ENCODE measurements around the gene SESN1. TPM values are rescaled to one million over a fixed set of nuclear protein-coding genes. Genes with fewer than 3 reads are reported as not detected.

The SESN1 gene
- total RNA-seq, 1 donor from 2014 or later = 29.6 TPM

DNA sequence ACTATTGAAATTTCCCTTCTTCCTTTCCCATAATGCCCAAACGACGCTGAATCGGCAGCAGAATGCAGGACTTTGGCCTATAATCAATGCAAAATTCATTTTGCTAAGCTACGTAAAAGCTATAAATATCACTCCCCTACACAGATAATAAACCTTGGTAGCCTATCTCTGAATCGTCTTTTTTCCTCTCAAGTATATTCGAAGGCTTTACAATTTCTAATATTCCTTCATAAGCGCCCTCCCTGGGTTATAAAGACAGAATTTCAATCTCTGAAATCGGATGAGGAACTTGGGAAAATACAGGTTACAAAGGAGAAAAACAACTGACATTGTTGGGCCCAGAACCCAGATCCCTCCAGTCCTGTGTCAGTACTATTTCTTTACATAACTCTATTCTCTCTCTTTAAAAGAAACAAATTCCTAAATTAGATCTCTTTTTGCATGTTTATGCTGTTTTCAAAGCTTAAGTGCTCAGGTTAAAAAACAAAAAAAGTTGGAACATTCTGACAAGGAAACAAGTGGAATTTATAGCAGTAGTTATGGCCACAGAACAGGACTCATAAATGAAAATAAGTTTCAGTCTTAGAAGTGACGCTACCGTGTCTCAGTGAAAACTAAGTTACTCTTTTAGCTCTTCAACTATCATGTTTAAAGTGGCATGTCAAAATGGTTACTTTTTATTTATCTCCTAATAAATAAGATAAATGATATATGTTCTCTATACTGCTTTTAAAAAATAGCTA is 84.5 kb downstream of the SESN1 start:
- intact Hi-C loops (cut with DNase I) = loop anchor here (2.0 to 5.0 kb wide), 3 partner anchors 38 to 453 kb away; no protein-coding TSS in a partner anchor
- DNase-seq (ENCODE audit: low spot score) = no peak

GRCh38 chr6:109009236-109009961 is 85.2 kb downstream of the SESN1 start:
- DNase-seq (ENCODE audit: low spot score) = peak; percentile 98
- intact Hi-C loops (cut with DNase I) = loop anchor here (2.0 to 5.0 kb wide), 3 partner anchors 37 to 452 kb away; no protein-coding TSS in a partner anchor

DNA sequence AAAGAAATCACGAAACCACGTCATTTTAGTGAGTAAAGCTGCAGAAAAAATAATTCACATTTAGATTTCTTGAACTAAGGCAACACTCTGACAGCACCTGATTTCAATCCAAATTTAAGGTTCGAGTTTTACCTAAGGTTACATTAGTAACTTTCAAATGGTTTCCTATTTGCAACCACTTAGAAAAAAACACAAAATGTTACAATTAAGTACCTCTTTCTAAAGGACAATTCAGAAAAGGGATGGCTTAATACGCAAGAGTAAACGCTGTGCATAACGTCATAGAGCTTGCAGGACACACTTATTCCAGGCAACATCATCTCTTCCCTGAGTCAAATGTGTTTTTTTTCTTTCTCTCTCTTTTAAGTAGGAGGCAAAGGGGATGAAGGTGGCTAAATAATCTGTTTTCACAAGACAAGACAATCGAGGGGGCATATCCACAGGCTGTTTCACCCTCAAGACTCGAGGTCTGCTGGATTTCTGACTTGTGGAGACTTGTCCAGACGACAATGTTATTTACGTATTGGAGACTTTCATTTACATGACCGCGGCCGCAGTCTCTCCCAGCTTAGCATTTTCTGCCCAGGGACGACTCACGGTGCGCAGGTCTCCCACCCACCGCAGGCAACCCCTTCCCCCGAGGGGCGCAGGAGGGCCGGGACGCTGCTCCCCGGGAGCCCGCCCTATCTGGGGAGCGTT is 86.0 kb downstream of the SESN1 start:
- no peak for DNase-seq (ENCODE audit: low spot score)
- intact Hi-C loops (cut with DNase I) = loop anchor here (2.0 to 5.0 kb wide), 3 partner anchors 36 to 451 kb away; no protein-coding TSS in a partner anchor

- DNase-seq (ENCODE audit: low spot score) = no peak
Observed at GRCh38 chr6:109008054-109008453, 86.6 kb downstream of the SESN1 start.

DNA sequence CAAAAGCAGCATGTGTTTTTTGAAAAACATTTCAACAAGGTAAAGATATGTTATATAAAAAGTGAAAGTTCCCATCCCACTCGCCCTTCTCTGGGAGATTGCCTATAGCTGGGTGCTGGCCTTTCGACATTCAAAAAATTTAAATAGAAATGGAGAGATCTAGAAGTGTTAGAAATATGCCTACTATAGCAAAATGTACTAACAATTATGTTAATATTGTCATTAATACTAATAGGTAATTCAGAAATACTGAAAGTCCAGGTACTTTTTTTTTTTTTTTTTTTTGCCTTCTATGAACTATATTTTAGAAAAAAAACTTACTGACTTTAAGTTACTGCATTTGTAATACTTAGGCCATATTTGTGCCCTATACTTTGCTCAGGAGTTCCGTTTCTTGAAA is 87.1 kb downstream of the SESN1 start:
- no peak for DNase-seq (ENCODE audit: low spot score)
- intact Hi-C loops (cut with DNase I) = loop anchor here (5.0 kb wide), 2 partner anchors 35 to 450 kb away; no protein-coding TSS in a partner anchor

More at GRCh38 chr6:109008054-109008453, 86.6 kb downstream of the SESN1 start:
- intact Hi-C loops (cut with DNase I) = loop anchor here (2.0 to 5.0 kb wide), 3 partner anchors 36 to 451 kb away; no protein-coding TSS in a partner anchor

- intact Hi-C loops (cut with DNase I) = loop anchor here (5.0 kb wide), 2 partner anchors 35 to 450 kb away; no protein-coding TSS in a partner anchor
- no peak for DNase-seq (ENCODE audit: low spot score)
Observed at GRCh38 chr6:109006818-109007217, 87.8 kb downstream of the SESN1 start.

- no peak for DNase-seq (ENCODE audit: low spot score)
- intact Hi-C loops (cut with DNase I) = no loop called here
Observed at GRCh38 chr6:109002882-109003281, 91.8 kb downstream of the SESN1 start.

- intact Hi-C loops (cut with DNase I) = no loop called here
Observed at GRCh38 chr6:109002051-109002697, 92.5 kb downstream of the SESN1 start.

DNA sequence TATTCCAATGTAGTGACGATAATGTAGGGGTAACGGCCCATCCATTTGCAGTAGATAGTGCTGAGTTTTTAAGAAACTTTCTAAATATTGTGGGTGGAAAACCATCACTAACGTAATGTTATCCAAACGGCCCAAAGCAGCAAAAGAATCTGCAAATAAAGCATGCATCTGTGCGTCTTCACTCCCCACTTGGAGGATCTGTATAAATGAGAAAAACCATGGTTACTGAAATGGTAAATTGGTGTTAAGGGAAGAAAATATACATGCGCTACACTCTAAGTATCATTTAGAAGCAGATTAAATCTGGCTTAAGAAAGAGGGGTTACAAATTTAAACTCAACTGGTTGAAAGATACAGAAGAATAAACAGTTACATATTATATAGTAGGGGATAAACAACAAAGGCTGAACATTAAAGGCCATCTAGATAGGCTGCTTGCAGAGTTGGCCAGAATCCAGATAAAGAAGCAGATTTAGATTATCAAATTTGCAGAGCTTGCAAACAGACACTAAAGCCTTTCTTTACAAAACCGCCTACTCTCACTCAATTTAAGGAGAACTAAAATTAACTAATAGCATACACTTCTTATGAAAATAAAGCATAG is 93.3 kb downstream of the SESN1 start:
- DNase-seq (ENCODE audit: low spot score) = no peak
- intact Hi-C loops (cut with DNase I) = no loop called here

More at GRCh38 chr6:109002051-109002697, 92.5 kb downstream of the SESN1 start:
- no peak for DNase-seq (ENCODE audit: low spot score)

DNA sequence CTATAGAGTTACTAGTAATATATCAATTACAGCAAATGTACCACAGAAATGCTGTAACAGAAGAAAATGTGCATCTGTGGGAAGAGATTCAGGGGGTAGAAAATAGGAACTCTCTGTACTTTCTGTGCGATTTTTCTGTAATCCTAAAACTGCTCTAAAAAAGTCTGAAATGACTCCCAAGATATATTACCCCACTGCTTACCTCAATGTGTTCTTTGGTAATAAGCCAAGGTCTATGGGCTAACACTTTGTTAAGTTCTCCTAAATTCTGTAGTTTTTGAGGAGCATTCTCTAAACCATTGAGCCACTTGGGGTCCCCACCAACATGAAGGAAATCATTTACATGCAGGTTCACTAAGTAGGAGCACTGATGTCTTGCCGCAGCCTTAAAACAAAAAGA is 94.4 kb downstream of the SESN1 start:
- intact Hi-C loops (cut with DNase I) = no loop called here
- no peak for DNase-seq (ENCODE audit: low spot score)

DNA sequence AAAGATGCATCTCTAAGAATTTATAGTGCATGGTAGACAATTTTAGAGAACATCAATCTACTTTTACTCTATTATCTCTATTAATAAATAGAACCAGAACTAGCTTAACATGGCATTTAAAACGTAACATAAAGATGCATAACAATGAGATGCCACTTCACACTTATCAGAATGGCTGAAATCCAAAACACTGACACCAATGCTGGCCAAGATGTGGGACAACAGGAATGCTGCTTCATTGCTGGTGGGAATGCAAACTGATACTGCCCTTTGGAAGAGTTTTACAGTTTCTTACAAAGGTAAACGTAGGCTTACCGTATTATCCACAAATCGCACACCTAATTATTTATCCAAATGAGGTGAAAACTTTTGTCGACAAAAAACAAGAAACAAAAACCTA is 95.2 kb downstream of the SESN1 start:
- no peak for DNase-seq (ENCODE audit: low spot score)
- intact Hi-C loops (cut with DNase I) = no loop called here

DNA sequence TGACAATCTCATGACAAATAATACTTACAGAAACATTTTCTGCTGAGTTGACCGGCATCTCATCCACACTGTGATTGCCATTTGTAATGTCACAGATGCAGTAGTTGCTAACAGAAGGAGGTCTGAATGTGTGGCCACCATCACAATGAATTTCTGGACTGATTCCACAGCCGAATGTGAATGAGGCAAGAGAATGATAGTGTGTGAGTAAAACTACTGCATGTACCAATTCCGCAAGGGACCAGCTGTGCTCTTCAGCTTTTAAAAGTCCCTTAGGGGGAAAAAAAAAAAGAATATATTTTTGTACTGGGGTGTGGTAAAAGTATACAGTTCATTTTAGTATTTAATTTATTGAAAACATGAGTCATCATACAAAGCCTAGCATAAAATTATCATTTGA is 96.2 kb downstream of the SESN1 start:
- DNase-seq (ENCODE audit: low spot score) = no peak
- intact Hi-C loops (cut with DNase I) = no loop called here

DNA sequence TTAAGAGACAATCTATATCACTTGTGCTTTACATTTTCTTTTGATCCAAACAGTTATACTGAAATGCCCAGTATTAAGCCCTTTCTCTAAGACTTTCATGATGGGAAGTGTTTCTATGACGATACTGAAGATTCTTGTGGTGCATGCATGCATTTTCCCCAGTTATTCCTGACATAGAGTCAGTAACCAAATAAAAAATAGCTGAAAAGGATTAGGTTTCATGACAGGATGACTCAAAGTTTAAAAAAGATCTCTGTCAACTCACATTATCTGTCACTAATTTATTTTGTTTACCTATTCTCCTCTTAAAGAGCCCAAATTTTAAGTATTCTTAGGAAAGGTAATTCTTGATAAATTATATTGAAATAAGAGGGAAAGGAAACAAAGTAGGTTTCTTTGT is 98.4 kb downstream of the SESN1 start:
- intact Hi-C loops (cut with DNase I) = no loop called here
- no peak for DNase-seq (ENCODE audit: low spot score)

- no peak for DNase-seq (ENCODE audit: low spot score)
- intact Hi-C loops (cut with DNase I) = no loop called here
Observed at GRCh38 chr6:108995296-108995695, 99.3 kb downstream of the SESN1 start.

- intact Hi-C loops (cut with DNase I) = no loop called here
- no peak for DNase-seq (ENCODE audit: low spot score)
Observed at GRCh38 chr6:108993876-108994275, 100.8 kb downstream of the SESN1 start.

GRCh38 chr6:108989700-108990099 is 104.9 kb downstream of the SESN1 start:
- intact Hi-C loops (cut with DNase I) = no loop called here
- DNase-seq (ENCODE audit: low spot score) = no peak

GRCh38 chr6:108988765-108989164 is 105.9 kb downstream of the SESN1 start:
- DNase-seq (ENCODE audit: low spot score) = no peak
- intact Hi-C loops (cut with DNase I) = no loop called here

DNA sequence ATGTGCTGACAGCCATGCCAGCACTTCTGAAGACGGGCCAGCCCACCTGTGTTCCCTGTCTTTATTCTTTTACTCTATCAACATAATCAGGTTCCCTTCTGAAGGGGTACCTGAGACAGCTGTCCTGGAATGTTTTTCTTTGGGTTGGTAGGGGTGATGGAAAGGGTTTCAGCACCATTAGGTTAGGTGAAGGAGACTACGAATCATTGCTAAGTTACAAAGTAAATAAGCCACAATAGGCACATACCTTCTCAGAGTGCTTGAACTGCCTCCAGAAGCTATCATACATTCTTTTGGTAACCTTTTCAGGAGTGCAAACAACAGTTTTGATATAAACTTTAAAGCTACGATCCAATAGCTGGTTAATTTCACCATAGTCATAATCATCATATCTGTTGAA is 106.3 kb downstream of the SESN1 start:
- no peak for DNase-seq (ENCODE audit: low spot score)
- intact Hi-C loops (cut with DNase I) = no loop called here

DNA sequence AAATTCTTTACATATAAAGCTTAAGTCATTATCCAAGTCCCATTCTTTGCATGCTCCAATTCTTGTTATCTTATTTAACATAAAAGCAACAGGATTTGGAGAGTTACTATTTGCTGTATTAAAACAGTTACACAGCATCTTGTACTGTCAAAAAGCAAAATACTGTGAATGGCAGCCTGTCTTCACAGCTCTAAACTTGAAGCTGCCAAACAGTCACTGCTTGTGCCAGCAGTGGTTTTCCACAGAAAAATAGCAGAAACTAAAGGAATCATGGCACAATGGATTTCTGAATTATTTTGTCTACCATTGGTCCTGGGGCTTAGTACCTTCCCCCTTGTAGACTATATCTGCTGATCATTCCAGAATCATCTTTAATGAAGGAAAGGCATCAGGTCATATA is 107.5 kb downstream of the SESN1 start:
- intact Hi-C loops (cut with DNase I) = no loop called here
- DNase-seq (ENCODE audit: low spot score) = no peak
